Psoas muscle (tissue), 8 donors: Measurements from ENCODE around the gene RNF175. TPM values are rescaled to one million over a fixed set of nuclear protein-coding genes. Genes with fewer than 3 reads are reported as not detected.

Experiments used
- ATAC-seq, 4 donors: fragments of 200-7000 bp; cut with Tn5 transposase; one replicate each; pipeline ENCODE4 v1.9.1; 2020; ENCODE audit warnings: moderate library complexity in 3 of 4, mild to moderate bottlenecking in 2 of 4
- DNase-seq, 2 donors: peaks; one replicate each; pipeline ENCODE4 v3.0.0-alpha.2; 2020
- H3K27ac ChIP-seq: fragments of 200-600 bp; one replicate; pipeline ENCODE4 v1.8.0; 2022
- H3K27me3 ChIP-seq, 3 donors: fragments of 200-600 bp in 1 of 3; one replicate each; pipeline versions ENCODE4 v1.6.1 to v1.8.0; 2013 to 2022; ENCODE audit warnings: low read length in 2 of 3, mild to moderate bottlenecking in 2 of 3, moderate library complexity in 1 of 3; ENCODE audit not compliant: insufficient read depth in 3 of 3
- H3K36me3 ChIP-seq, 2 donors: fragments of 200-600 bp in 1 of 2; one replicate each; pipeline versions ENCODE4 v1.6.1 to v1.8.0; 2013 to 2022; ENCODE audit warnings: low read depth in 1 of 2, mild to moderate bottlenecking in 1 of 2, moderate library complexity in 1 of 2; ENCODE audit not compliant: insufficient read depth in 1 of 2
- H3K4me1 ChIP-seq: fragments of 200-600 bp; one replicate; pipeline ENCODE4 v1.8.0; 2022
- H3K4me3 ChIP-seq: fragments of 200-600 bp; one replicate; pipeline ENCODE4 v1.8.0; 2022; ENCODE audit warnings: mild to moderate bottlenecking
- H3K9me3 ChIP-seq: fragments of 200-600 bp; one replicate; pipeline ENCODE4 v1.8.0; 2022
- WGBS, 3 donors: extraction: QIAGEN DNeasy Blood & Tissue Kit; methylation state at CpG; one replicate each; pipeline versions ENCODE4 v1.1.6 to v1.1.7; 2013; 5-methylcytosine and 5-hydroxymethylcytosine counted together
- intact Hi-C, 2 donors: fragments of 100-400 bp; cut with DNase I; formaldehyde crosslinking; loops; one replicate each; pipeline versions ENCODE4 v1.11.0 to v1.14.2; 2022
- polyA plus RNA-seq, 3 donors: library from polyadenylated mRNA; stranded (reverse); fragments of 200-250 nt; gene quantifications; one replicate each; pipeline ENCODE4 v1.2.3, GENCODE V29; 2013
- total RNA-seq, 4 donors: library from RNA; stranded (reverse); fragmentation: NEBNext Ultra II Directional in 2 of 4; extraction: Animal tissue kit (Norgen Biotek cat#: 25700) in 2 of 4; gene quantifications; one replicate each; pipeline versions ENCODE4 v1.2.1 to v1.2.4, GENCODE V29; 2021 to 2023
- TF ChIP-seq, protein P1 (sequence below): fragments of 200-600 bp; IDR thresholded peaks from one replicate; pipeline ENCODE4 v1.8.0; 2022; ENCODE audit warnings: antibody characterized with exemption
- donor health status: healthy with polysubstance abuse.
- donor health status: DM: no; HTN: no; CAD: no; lungs with moderate emphysema.
- donor health status: Bipolar disorder and iron deficiency.
- donor health status: healthy.
- donor health status: DM: yes; HTN: yes; CAD: no.
- donor health status: DM: no; HTN: no; CAD: no.
- donor health status: DM: no; HTN: no; CAD: no.
- donor health status: DM: yes; HTN: yes; CAD: no.

Gene RNF175
- total and polyA plus RNA-seq, 7 donors: 0.05 to 0.07 TPM; not detected in 5

DNA sequence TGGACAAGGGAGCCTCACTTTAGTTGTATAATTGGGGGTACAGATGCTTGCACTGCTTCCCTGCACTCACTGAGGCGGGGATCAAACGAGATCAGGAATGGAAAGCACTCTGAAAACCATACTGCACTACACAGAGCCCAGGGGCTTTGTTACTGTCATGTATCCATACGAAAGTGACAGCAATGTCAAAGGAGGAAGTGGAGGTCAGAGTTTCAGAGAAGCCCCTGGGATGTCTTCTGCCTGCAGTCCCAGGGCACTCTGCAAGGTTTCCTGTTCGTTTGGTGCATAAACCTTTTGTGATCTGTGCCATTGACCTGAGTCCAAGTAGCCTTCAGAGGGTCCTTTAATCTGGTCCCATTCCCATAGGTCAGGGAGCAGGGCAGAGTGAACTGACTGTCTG is 31.2 kb downstream of the RNF175 start:
- Histone ChIP-seq H3K27ac (no peak overlapping the region), H3K4me3 (no peak overlapping the region), H3K27me3 (no peaks in the 10 kb centered on the region), H3K4me1 (no peaks in the 10 kb centered on the region), H3K36me3 (no peaks in the 10 kb centered on the region), H3K9me3 (no peaks in the 10 kb centered on the region)
- intact Hi-C loops: no loop called here
- 72 to 75% (median 75%) methylated on average over 4 of the region's 4 CpGs for WGBS, 3 donors
- DNase-seq (no peak), ATAC-seq (no peak)
- TF ChIP-seq, protein P1, sequence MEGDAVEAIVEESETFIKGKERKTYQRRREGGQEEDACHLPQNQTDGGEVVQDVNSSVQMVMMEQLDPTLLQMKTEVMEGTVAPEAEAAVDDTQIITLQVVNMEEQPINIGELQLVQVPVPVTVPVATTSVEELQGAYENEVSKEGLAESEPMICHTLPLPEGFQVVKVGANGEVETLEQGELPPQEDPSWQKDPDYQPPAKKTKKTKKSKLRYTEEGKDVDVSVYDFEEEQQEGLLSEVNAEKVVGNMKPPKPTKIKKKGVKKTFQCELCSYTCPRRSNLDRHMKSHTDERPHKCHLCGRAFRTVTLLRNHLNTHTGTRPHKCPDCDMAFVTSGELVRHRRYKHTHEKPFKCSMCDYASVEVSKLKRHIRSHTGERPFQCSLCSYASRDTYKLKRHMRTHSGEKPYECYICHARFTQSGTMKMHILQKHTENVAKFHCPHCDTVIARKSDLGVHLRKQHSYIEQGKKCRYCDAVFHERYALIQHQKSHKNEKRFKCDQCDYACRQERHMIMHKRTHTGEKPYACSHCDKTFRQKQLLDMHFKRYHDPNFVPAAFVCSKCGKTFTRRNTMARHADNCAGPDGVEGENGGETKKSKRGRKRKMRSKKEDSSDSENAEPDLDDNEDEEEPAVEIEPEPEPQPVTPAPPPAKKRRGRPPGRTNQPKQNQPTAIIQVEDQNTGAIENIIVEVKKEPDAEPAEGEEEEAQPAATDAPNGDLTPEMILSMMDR: no peak

DNA sequence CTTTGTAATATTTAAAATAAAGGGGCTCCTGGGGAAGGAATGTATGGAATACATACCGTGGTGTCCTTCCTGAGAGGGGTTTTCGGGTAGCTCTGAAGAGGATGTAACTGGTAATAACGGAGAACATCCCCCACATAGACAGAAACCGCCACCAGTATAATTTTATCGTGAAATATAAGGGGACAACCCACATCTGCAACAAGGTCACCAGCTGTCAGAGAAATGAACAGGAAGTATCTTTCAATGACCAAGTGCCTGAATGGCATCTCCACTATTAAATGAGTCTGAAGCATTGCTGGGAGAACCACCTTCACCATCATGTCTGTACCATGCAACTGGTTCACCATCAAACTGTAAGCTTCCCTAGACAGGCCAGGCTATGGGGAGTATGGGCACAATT is 31.7 kb downstream of the RNF175 start:
- 82 to 87% (median 86%) methylated on average over 5 of the region's 5 CpGs for WGBS, 3 donors
- Histone ChIP-seq H3K9me3 (no peaks in the 10 kb centered on the region), H3K27me3 (no peaks in the 10 kb centered on the region), H3K27ac (no peak overlapping the region), H3K4me1 (no peaks in the 10 kb centered on the region), H3K4me3 (no peak overlapping the region), H3K36me3 (no peaks in the 10 kb centered on the region)
- TF ChIP-seq, protein P1: no peak
- DNase-seq (no peak), ATAC-seq (no peak)
- intact Hi-C loops: no loop called here

DNA sequence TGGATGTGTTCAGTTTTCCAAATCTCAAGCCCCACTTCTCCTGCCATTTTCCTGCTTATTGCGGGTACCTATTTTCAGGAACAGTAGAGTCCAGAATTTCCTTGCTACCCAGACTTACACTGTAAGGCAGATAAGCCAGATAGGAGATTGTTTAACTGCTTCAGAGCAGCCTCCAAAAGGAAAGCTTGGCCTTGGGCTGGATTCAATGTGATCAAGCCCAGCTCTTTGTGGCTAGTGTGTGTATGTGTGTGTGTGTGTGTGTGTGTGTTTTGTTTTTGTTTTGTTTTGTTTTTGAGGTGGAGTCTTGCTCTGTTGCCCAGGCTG is 34.0 kb downstream of the RNF175 start:
- ATAC-seq (no peak), DNase-seq (no peak)
- Histone ChIP-seq H3K9me3 (no peaks in the 10 kb centered on the region), H3K27me3 (no peaks in the 10 kb centered on the region), H3K4me1 (no peaks in the 10 kb centered on the region), H3K27ac (no peak overlapping the region), H3K4me3 (no peak overlapping the region), H3K36me3 (no peaks in the 10 kb centered on the region)
- 76 to 85% (median 83%) methylated on average over 1 of the region's 1 CpG for WGBS, 3 donors
- intact Hi-C loops: no loop called here
- TF ChIP-seq, protein P1: no peak

DNA sequence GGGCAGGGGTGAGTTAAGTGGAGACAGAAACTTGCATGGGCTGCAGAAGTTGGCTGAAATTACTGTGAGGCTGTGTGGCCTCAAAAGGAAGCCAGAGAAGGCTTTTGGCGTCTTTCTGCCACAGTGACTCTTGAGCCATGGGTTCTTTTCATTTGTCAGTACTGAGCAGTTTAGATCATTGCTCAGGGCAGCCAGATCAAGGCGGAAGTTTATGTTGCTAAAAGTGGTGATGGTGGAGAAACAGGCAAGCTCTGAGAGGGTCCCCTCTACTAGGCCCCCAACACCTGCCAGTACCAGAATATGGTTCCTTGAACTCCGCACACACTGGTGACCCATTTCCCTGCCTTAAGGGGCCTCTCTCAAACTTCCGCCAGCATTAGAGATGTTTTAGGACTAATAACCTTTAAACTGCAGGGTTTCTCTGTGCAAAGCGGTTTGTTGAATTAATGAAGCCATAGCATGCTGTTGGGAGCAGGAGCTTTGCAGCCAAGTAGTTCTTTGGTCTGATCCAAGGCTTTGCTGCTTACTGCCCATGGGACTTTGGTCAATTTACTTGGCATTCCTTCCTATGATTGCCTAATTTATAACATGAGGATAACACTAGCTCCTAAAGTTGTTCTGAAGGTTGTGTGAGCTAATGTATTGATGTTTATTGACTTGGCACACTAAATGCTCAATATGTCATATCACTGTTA is 34.5 kb downstream of the RNF175 start:
- WGBS, 3 donors: 78 to 88% (median 83%) methylated on average over 5 of the region's 5 CpGs

More for the DNA sequence above, 34.5 kb downstream of the RNF175 start:
- no peak overlapping the region for H3K4me3 ChIP-seq
- no peak for DNase-seq
- intact Hi-C loops: no loop called here
- H3K4me1 ChIP-seq: no peaks in the 10 kb centered on the region
- H3K9me3 ChIP-seq: no peaks in the 10 kb centered on the region
- no peak for ATAC-seq
- H3K36me3 ChIP-seq: no peaks in the 10 kb centered on the region
- no peak overlapping the region for H3K27ac ChIP-seq
- H3K27me3 ChIP-seq: no peaks in the 10 kb centered on the region
- TF ChIP-seq, protein P1: no peak
